SK-N-SH (cell line): ENCODE results near the gene CCNY. TPM values are rescaled to one million over a fixed set of nuclear protein-coding genes. Genes with fewer than 3 reads are reported as not detected.

Experiments used
- CTCF ChIP-seq: fragments of 200-600 bp; sonication (generic); IDR thresholded peaks from 2 replicates; pipeline ENCODE4 v1.6.1; 2017; ENCODE audit warnings: antibody characterized with exemption, mild to moderate bottlenecking, moderate library complexity
- EZH2phosphoT487 ChIP-seq: fragments of 200-600 bp; sonication (generic); IDR thresholded peaks from 2 replicates; pipeline ENCODE4 v1.6.1; 2017; ENCODE audit warnings: low read depth, mixed run types, mild to moderate bottlenecking, antibody characterized with exemption, moderate library complexity, borderline replicate concordance
- FOSL2 ChIP-seq: IDR thresholded peaks from 2 replicates; pipeline ENCODE4 v1.4.0; 2012; ENCODE audit warnings: low read depth, mild to moderate bottlenecking, moderate library complexity, borderline replicate concordance
- FOXJ3 ChIP-seq: sonication (generic); formaldehyde crosslinking; IDR thresholded peaks from 2 replicates; pipeline ENCODE4 v1.5.1; 2020; ENCODE audit warnings: mild to moderate bottlenecking, missing genetic modification reagents
- FOXM1 ChIP-seq: IDR thresholded peaks from 2 replicates; pipeline ENCODE4 v1.4.0; 2012; ENCODE audit warnings: low read depth, mild to moderate bottlenecking
- GATA2 ChIP-seq: sonication (generic); formaldehyde crosslinking; IDR thresholded peaks from 2 replicates; pipeline ENCODE4 v1.5.0; 2020; ENCODE audit warnings: mild to moderate bottlenecking, missing genetic modification reagents
- IRF3 ChIP-seq: fragments of 150-350 bp; IDR thresholded peaks from 2 replicates; pipeline ENCODE4 v1.6.1; 2016; ENCODE audit warnings: mild to moderate bottlenecking, low read depth, low read length
- MAX ChIP-seq: IDR thresholded peaks from 2 replicates; pipeline ENCODE4 v1.4.0; 2012; ENCODE audit warnings: low read depth
- MXI1 ChIP-seq: IDR thresholded peaks from 2 replicates; pipeline ENCODE4 v1.6.1; 2012; ENCODE audit warnings: mild to moderate bottlenecking, low read depth, low read length, improper control_type of control experiment
- RAD21 ChIP-seq: IDR thresholded peaks from 2 replicates; pipeline ENCODE4 v1.6.1; 2012; ENCODE audit warnings: mild to moderate bottlenecking, low read length
- RCOR1 ChIP-seq: fragments of 150-350 bp; IDR thresholded peaks from 2 replicates; pipeline ENCODE4 v1.6.1; 2017; ENCODE audit warnings: antibody characterized with exemption, low read length
- REST ChIP-seq: IDR thresholded peaks from 2 replicates; pipeline ENCODE4 v1.6.1; 2012; ENCODE audit warnings: mild to moderate bottlenecking, low read depth, low read length, moderate library complexity
- RFX5 ChIP-seq: IDR thresholded peaks from 2 replicates; pipeline ENCODE4 v1.6.1; 2012; ENCODE audit warnings: mild to moderate bottlenecking, improper control_type of control experiment, low read length
- SMC3 ChIP-seq: IDR thresholded peaks from 2 replicates; pipeline ENCODE4 v1.6.1; 2012; ENCODE audit warnings: low read depth, low read length, improper control_type of control experiment
- TEAD4 ChIP-seq: IDR thresholded peaks from 2 replicates; pipeline ENCODE4 v1.4.0; 2012; ENCODE audit warnings: mild to moderate bottlenecking, borderline replicate concordance; ENCODE audit not compliant: insufficient read depth
- USF1 ChIP-seq: IDR thresholded peaks from 2 replicates; pipeline ENCODE4 v1.4.0; 2012; ENCODE audit warnings: low read depth, borderline replicate concordance
- USF2 ChIP-seq: fragments of 150-350 bp; IDR thresholded peaks from 2 replicates; pipeline ENCODE4 v1.6.1; 2017; ENCODE audit warnings: antibody characterized with exemption, low read length, low read depth, borderline replicate concordance
- YY1 ChIP-seq: IDR thresholded peaks from 2 replicates; pipeline ENCODE4 v1.4.0; 2012; ENCODE audit warnings: low read depth, mild to moderate bottlenecking
- ZBTB33 ChIP-seq: IDR thresholded peaks from 2 replicates; pipeline ENCODE4 v1.4.0; 2012; ENCODE audit warnings: low read depth, borderline replicate concordance
- polyA plus RNA-seq, 3 experiments: library from polyadenylated mRNA; depleted of rRNA; stranded (reverse); fragments of >200 nt; gene quantifications; 2 replicates each; pipeline ENCODE4 v1.2.3, GENCODE V29; 2012

The CCNY gene
- polyA plus RNA-seq, 1 of the 3 experiments (the other 2 are of a cell fraction): 29.4 TPM

GRCh38 chr10:35421553-35422178 lies 85.4 kb downstream of the CCNY start (continued):
- TF ChIP-seq USF2 (no peak), YY1 (no peak; the same call in 1 of the 2 replicates), TEAD4 (0 out of 2 replicates have a peak, but pooled peaks have one; percentile 55), RFX5 (no peak), FOXJ3 (no peak), ZBTB33 (no peak), MAX (no peak), MXI1 (no peak), FOXM1 (no peak), GATA2 (CRISPR knock-in tag) (no peak), EZH2phosphoT487 (no peak), SMC3 (no peak), FOSL2 (peak; percentile 96), RCOR1 (no peak), IRF3 (no peak), CTCF (no peak), REST (no peak), RAD21 (no peak), USF1 (no peak)
